HG02588 (cell line): ENCODE results near the gene MAGI1.
"Not testable (repeated sequence)": the region's sequence is repeated elsewhere in the genome, so short reads cannot be mapped to it uniquely, and the experiment has no call there.

Experiments used
- ATAC-seq: cut with Tn5 transposase; IDR thresholded peaks from one replicate; pipeline ENCODE4 v1.9.1; 2021; ENCODE audit warnings: mild to moderate bottlenecking, moderate library complexity; ENCODE audit not compliant: unreplicated experiment

Gene MAGI1

DNA sequence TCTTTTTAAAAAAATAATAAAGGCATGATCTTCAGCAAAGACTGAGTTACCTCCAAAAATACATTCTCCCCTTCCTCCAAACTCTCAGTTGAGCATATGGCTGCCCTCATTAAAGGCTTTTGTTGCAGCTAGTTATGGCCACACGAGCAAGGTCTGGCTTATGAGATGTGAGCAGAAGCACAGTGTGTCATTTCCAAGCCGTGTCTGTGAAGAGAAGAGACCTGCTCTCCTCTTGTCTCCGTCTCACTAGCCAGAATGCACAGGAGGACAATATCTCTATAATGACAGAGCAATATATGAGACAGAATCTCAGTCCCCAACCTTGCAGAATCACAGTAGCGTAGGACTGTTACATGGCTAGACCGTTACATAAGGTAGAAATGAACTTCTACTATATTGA, 152.3 kb downstream of the MAGI1 start:
- no peak for ATAC-seq

DNA sequence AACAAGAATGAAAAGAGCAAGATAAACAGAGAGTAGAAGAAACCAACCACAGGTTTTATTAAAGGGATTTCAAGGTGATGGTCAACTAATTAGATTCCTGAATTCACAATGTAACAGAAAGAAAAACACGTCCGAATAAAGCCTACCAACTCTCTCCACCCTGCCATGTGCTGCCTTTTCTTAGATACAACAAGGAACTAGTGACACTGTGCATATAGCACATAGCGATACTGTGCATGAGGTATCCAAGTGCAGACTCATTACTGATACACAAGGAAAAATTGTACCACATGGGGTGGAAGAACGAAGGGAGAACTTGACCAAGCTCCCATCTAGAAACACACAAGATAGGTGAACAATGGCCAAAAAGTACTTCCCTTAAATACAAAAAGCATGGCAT, 154.6 kb downstream of the MAGI1 start:
- no peak for ATAC-seq

DNA sequence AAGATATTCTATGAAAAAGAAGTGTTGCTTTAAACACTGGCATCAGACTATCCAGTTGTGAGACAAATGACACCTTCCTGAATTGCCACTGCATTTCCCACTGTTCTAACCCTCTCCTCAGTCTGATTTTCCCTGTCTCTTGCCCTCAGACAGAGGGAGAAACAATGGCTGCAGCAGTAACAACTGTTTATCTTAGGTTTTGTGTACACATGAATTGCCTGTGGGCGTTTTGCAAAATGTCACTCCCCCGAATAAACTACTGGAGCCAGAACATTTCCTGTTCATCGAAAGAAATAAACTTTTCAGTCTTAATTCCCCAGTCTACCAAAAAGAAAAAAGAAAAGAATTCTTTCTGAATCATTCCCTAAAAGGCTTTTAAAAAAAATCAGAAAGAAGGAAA, 155.1 kb downstream of the MAGI1 start:
- ATAC-seq, result no peak

DNA sequence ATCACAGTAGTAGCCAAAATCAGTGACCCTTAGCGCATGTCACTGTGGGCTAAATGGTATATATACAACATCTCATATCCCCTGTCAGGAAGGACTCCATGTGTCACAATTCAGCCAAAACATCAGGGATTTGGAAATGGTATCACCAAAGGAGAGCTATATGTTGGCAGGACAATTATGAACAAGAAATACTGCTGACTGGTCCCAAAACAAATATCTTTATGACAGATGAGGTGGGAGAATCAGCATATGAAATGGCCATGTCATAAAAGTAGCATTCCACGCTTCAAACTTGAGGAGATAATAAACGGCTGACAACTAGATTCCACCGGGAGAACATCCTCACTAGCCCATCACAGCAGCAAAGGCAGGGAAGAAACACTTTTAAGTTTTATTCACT, 158.4 kb downstream of the MAGI1 start:
- no peak for ATAC-seq

DNA sequence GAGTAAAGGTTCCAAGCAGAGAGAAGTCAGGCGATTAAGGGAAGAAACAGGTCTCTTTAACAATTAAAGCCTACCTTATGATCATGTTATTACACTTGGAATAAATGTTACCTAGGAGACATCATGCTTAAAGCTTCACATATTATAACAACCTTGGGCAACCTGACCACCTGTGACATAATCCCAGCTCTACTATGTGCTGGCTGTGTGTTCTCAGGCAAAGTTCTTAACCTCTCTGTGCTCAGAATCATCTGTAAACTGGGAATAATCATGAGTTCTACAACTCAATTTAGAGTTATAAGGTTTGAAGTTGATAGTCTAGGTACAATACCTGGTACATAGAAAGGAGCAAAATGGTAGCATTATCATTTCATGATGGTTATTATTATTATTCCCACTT, 159.3 kb downstream of the MAGI1 start:
- ATAC-seq, result no peak

DNA sequence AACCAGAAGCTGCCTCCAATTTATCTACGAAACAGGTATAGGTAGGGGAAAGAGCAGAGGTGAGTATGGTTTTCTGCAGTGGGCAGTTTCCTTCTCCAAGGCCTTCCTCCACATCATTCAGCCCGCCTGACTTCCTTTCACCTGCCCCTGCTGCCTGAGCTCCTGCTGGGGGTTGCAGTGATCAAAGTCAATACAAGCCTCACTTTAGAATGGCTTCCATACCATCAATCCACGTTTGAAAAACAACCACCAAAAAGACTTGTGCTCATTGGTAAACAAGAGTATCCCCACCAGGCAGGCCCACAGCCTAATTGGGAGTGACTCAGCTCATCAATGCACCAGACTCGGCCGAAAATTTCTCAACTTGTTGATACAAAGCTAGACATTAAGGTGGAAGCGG, 159.9 kb downstream of the MAGI1 start:
- ATAC-seq, result no peak

DNA sequence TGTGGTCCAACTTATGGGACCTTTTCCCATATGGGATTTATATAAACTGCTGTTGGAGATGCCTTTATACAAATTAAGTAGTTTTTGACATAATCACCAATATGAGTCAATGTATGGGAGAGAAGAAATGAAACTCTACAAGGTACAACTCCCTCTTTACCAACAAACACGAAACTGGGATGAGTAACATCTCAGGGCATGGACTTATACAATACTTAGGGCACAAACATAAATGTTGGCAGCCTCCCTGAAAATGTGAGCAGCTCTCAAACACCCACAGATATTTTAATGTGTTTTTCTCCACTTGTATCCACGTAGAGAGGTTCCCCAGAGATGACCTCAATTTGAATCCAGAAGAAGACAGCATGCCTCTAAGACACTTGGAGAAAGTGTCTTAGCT, 161.6 kb downstream of the MAGI1 start:
- no peak for ATAC-seq

DNA sequence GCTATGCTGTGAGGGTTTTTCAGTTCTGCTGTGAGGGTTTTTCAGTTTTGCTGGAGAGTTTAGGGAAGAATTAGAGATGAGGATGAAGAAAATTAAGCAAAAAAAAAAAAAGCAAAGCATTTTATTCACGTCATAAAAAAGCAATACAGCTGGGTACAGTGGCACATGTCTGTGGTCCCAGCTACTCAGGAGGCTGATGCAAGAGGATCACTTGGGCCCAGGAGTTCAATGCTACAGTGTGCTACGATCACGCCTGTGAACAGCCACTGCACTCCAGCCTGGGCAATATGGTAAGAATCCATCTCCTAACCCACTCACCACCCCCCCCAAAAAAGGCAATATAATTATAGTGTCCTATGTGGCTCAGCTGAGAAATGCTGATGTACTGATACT, 162.7 kb downstream of the MAGI1 start:
- ATAC-seq, result no peak

DNA sequence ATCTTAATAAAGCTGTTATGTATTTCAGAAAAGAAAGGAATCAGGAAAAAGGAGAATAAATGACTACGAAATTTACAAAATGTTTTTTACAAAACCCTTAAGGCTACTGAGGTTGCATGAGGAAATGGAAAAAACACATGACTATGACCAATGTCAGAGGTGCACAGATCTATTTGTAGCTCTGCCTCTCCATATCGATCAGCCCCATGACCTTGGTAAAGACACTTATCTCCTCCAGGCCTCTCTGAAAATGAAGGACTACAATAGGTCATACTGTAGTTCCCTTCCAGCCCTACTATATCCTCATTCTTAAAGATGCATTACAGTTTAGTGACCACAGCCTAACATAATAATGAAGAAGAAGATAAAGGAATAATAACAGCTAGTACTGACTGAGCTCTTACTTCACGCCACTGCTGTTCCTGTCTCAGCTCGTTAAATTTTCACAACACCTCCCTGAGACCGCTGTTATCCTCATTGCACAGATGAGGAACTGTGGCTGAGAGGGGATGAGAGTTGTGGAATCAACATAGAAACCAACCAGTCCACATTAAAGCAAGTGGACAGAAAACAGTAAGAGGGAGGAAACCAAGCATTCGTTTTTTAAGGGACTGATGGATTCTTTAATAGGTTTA, 163.2 kb downstream of the MAGI1 start:
- ATAC-seq, result no peak

DNA sequence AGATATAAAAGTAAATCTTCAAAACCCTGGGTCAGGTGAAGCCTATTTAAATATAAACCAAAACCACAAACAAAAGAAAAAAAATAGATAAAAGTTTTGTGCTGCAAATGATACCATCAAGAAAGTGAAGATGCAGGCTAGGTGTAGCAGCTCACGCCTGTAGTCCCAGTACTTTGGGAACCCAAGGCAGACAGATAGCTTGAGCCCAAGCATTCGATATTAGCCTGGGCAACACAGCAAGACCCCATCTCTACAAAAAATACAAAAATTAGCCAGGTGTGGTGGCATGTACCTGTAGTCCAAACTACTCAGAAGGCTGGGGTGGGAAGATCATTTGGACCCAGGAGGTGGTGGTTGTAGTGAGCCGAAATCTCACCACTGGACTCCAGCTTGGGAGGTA, 164.8 kb downstream of the MAGI1 start:
- ATAC-seq, result no peak

DNA sequence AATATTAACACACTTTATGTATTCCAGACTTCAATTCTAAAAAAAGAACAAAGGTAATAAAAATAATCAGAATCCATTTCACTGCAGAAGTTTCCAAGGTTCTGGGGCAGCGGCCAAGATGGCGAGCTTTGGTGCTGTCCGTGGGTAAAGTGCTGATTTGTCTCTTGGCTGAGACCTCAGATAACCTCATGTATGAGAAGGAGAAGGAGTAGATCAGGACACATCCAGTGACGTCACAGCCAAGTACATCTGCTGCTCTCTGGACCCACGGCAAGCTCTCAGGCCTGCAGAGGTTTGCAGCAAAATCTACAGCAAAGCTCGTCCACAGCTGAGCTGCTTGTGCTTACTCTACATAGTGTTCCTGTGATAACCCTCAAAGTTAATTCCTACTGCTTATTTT, 165.7 kb downstream of the MAGI1 start:
- ATAC-seq, result no peak

DNA sequence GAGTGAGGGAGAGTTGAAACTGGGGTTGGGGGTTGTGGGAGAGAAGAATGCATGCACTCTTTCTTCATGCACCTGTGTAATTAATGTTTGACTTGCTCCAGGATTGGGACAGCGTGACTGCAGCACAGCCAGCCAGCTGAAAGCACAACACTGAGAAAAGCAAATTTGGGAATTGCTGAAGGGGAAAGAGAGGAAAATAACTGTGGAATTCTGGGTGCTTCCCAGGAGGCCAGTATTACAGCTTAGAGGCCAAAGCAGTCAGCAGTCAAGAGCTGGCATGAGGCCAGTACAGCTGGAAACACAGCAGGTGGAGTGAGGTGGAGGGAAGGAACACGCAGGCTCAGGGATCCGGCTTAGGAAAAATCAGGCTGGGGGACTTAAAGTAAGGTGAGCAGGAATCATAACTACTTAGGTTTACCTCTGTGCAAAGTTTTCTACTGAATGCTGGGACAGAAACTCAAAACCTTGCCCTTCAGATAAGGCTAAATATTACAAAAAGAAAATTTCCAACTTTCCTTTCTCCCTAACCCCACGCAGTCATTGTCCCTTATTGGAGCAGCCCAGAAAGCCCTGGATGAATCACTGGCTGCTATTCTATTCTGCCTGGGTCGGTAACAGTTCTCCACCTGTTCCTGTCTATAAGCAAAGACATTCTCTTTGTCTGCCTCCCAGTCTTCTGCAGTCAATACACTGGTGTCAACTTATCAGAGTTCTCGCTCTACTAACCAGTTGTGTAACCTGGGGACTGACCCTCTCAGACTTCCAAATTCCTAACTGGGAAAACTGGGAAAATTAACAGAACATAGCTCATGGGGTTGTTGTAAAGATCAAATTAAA, 167.2 kb downstream of the MAGI1 start:
- ATAC-seq, result no peak

DNA sequence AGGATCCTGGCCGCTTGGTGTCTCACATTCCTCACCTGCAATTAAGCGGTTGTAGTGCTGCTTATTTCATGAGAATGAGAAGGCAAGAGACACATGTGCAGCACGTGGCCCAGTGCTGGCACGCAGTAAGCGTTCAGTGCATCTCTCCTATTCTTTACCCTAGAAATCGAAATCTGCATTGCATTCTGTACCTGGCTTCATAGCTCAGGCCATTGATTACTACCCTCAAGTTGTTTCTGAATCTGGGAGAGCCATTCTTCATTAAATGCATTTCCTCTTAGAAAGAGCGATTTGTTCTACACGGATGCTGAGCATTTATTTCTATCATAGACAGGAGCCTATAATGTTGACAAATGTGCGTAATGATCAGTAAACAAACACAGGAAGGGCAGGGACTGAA, 168.9 kb downstream of the MAGI1 start:
- ATAC-seq, result no peak

DNA sequence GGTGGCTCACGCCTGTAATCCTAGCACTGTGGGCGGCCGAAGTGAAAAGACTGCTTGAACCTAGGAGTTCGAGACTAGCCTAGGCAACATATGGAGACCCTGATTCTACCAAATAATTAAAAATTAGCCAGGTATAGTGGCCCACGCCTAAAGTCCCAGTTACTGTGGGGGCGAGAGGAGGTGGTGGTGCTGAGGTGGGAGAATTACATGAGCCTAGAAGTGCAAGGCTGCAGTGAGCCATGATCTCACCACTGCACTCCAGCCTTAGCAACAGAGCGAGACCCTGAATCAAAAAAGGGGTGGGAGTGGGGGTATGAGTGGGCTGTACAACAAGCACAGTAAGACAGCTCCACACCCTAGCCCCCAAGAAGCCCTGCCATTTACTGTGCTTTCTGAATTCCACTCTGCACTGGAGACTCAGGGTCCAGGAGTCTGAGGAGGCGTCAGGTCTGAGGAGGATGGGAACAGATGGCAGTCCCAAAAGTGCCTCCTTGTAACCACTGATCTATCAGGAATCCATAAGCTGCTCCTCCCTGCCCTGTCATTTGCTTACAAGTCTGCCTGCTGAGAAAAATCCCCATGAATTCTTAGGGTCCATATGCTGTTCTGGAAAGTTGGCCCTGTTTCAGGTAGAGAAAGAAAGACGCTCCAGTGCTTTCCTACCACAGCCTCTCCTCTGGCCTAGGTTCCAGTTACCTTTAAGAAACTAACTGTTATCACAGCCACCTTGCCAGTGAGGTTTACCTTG, 171.1 kb downstream of the MAGI1 start:
- no peak for ATAC-seq

DNA sequence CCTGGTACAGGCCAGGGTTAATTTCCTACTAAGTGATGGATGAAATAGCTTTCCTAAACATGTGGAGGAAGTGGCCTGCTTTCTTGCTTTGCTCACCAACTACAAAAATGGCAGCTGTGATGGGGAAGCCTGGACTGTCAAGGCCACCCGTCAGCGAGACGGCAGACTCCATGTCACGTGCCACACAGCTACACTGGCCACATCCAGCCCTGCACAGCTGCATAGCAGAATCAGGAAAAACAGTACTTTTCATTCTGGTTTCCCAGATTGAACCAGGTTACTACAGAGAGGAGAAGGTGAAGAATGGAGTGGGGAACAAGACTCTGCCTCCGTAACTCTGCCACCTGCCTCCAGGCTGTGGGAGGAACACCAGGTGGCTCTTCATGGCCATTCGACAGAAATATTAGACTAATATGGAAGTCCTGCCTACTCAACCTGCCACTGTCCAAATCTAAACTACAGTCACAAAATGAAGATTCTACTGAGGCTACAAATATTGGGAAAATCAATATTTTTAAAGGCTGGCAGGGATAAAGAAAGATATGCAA, 174.3 kb downstream of the MAGI1 start:
- no peak for ATAC-seq

DNA sequence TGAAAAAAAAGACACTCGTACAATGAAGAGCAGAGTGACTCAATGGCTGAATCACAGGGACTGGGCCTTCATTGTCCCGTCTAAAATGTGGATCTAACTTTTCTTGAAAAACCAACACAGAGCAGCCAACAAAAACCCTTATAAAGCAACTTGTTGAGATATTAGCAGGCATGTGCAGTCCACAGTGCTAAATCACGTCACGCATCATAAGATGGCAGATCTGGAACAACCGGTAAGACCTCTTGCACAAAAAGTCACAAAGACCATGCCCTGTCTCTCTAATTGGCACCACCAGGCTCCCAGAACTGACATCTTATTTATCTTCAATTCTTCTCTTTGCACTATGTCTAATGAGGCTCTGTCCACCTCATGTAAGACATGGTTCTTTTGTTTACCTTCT, 177.0 kb downstream of the MAGI1 start:
- ATAC-seq, result no peak

DNA sequence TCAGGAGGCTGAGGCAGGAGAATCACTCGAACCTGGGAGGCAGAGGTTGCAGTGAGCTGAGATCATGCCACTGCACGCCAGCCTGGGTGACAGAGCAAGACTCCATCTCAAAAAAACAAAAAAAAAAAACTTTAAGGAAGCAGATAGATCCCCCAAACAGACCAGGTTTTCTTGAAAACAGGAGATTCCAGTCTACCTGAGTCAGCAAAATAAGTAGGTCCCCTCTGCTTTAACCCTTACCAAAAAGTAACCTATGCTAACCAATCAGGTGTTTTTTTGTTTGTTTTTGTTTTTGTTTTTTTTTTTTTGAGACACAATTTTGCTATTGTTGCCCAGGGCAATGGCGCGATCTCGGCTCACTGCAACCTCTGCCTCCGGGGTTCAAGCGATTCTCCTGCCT, 179.1 kb downstream of the MAGI1 start:
- not testable (repeated sequence) for ATAC-seq

DNA sequence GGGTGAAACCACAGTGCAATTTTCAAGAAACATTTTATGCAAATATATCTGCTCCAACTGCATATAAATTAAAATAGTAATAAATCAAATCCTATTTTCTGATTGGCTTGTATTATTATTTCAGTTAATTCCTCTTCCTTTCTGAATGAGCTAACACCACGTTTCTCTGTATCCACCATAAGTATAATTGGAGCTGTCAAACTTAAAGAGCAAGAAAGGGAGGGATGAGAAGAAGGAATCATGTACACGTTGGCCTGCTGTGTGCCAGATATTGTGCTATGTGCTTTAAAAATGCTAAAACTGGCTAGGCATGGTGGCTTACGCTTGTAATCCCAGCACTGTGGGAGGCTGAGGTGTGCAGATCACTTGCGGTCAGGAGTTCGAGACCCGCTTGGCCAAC, 180.0 kb downstream of the MAGI1 start:
- no peak for ATAC-seq

DNA sequence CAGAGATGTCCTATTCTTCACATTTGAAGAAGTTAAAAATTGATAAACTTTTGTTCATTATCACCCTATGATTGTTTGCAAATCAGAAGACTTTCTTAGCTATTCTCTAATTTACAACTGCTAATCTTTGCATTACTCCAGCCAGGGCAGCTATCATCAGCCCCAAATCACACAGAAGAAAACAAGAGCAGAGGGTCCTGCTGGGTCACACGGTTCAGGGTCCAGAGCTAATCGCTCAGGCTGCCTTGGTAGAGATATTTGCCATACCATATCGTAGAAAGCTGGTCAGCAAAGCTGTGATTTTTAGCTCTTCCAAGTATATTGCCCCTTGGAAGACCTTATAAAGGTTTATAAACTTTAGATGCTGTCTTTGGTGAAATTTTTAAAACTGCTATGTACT, 181.4 kb downstream of the MAGI1 start:
- no peak for ATAC-seq

DNA sequence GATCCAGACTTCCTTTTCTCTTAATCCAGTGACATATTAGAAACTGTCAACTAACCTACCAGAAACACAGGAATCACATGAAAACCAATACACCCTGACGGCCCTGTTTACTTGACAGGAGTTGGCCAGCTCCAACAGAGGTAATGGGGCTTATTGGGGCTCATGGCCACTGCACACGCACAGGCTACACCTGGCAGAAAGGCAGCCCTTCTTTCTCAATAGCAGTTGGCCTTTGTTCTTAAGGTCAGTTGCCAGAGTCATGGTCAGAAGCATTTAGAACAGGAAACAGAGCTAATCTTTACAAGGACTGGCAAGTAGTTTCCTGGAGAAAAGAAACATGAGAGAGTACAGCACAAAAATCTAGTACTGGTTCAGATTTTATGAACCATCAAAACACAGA, 181.8 kb downstream of the MAGI1 start:
- no peak for ATAC-seq

DNA sequence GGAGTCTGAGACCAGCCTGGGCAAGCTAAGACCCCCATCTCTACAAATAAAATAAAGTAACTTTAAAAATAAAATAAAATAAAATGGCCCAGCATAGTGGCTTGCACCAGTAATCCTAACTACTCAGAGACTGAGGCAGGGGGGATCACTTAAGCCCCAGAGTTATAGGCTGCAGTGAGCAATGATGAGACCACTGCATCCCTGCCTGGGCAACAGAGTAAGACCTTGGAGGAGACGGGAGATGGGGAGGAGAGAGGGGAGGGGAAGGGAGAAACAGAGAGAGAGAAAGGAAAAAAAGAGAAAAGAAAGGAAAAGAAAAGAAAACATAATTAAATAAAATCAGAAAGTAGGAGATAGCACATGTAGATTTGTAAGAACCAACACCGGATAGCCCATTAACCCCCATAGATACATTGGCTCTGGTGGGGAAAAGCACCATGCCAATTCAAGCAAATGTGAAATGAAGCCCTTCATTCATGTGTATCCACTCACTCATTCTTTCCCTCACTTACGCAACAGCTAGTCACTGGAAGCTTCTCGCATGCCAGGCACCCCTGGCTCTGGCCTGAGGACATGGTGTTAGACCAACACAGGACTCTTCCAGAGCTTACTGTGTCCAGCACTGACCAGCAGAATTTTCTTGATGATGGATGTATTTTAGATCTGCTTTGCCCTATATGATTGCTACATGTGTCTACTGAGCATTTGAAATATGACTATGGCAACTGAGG, 183.2 kb downstream of the MAGI1 start:
- ATAC-seq, result no peak
